Activated naive CD4-positive, alpha-beta T cell treated with anti-CD3 and anti-CD28 coated beads, Interleukin-2, amount 50 U/mL, for 16 hours (primary cell): ENCODE measurements around the gene RUNX2.

Experiments used
- DNase-seq: peaks from one replicate; pipeline ENCODE4 v3.0.0-alpha.2; 2020

The RUNX2 gene

DNA sequence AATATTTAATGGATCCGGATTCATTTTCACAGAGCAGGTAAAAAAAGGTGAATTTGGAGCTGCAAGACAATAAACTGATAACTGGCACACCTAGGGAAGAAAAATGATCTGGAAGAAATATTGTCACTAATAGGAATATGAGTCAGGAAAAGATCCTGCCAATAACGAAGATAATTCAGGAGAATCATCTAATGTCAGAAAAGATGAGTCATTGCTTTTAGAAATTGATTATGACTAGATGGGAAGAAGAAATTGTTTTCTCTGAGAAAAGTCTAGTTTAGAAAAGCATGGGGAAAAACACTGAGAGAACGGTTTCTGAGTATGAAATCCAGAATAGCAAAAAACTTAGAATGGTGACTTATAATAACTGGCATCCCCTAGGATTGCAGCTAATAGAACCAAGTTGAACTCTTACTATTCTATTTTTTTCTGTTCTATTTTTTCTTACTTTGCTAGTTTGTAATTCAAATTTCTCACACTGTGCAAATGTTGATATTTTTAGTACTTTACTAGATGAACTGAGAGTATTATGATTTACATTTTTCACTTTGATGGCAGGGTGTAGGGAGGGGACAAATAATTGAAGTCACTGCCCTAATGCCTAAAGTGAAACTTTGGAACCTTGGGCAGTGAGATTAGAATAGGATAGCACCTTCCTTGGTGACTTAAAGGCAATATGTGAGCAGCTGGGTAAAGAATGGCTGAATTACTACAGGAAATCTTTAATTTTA is 87.8 kb downstream of the RUNX2 start:
- no peak for DNase-seq

DNA sequence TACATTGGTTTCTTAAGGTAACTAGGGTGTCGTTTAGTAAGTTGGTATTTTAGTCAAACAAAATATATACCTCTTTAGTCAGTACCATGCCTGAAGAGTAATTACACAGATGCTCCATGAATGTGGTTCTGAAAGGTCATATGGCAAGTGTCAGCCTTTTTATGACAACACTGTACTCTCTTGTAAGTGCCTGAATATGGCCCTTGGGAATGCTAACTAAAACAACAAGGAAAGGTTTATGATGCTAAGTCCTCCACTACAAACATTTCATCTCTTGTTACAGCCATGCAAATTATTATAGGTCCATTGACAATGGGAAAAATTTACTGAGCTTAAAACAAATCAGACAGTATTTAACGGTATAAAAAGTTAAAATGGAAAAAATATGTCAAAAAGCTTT is 88.6 kb downstream of the RUNX2 start:
- DNase-seq: no peak

GRCh38 chr6:45417436-45417835 is 89.3 kb downstream of the RUNX2 start:
- DNase-seq: no peak

DNA sequence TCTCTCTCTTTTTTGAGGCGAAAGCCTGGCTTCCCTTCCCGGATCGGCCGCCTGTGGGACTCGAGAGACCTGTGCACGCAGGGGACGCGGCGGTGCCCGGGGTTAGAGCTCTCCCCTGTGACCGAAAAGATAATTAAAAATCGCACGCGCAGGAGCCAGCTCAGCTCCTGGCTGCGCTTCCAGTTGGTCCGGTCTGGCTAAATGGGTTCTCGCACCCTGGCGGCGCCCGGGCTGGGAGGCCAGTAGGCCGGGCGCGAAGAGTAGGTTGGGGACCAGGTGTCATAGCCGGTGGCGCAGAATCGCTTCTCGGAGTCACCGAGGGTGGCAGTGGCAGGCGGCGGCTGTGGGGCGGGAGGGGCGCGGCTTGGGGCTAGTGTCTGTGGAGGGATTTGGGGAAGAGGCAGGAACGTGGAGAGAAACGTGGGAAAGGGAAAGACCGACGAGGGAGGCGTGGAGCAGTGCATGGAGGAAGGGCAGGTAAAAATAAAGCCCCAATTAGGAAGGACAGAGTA is 91.5 kb downstream of the RUNX2 start:
- peak; percentile 55 for DNase-seq

DNA sequence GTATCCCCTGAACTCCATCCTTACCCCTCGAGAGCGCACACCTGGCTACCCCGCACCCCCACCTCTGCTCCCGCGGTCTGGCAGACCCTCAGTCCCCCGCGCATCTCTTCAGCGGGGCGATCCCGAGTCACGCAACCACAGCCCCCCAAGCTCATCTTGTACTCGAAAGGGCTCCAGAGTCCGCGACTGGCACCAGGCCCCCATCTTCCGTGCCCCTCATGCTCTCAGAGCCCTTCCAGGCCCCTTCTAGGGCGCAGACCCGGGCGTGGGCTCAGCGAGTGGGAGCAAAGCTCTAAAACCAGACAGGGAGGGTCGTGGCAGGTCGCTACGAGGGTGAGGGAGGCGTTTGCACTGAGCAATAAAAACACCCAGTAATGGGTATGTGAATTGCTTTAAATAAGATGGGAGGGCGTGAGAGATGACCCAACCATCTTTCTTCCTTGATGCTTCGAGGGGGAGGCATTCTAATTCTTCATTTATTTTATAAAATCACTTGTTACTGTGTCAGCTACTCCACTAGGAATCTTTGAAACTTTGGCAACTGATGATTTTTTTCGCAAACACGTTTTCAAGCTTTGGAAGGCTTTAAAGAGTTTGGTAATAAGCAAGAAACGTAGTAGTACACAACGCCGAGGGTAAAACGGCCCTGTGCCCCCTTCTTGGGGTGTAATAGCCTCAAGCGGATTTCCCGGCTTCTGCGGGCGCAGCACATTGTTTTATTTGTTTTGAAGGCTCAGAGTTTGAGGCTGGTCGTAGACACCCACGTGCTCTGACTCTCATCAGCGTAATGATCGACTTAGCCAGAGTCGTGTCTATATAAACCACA is 92.2 kb downstream of the RUNX2 start:
- DNase-seq: peak; percentile 49

DNA sequence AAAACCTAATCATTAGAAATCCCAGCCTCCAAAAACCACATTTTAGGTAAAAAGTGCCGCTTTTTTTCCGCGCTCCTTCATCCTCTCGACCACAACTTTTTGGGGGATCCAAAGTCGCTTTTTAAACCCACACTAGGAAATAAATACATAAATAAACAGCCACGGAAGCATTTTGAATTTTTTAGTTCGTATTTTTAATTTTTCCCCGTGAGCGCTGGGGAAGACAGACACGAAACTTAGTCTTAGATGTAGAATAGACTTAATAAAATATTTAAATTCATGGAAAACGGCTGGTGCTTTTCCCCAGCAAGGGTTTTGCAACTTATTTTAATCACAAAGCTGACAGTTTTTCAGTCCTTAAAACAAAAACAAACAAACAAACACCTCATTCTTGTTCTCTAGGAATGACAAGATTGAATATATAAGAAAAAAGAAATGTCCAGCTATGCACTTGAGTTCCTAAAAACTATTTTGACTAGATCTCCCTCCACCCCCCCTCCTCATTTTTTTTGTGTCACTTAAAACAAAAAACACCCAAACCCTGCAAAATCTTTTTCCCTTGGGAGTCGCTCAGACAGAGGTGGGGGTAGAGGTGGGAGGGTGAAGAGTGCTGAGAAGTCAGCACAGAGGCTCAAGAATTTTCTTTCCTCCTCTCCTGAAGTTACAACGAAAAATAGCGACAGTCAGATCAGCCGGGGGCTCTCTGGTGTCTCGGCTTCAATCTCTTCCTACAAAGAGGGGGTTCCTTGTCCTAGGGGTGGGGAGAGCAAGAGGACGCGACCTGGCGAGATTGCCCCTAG is 93.0 kb downstream of the RUNX2 start:
- no peak for DNase-seq

GRCh38 chr6:45421709-45422502 is 93.8 kb downstream of the RUNX2 start:
- peak; percentile 41 for DNase-seq

DNA sequence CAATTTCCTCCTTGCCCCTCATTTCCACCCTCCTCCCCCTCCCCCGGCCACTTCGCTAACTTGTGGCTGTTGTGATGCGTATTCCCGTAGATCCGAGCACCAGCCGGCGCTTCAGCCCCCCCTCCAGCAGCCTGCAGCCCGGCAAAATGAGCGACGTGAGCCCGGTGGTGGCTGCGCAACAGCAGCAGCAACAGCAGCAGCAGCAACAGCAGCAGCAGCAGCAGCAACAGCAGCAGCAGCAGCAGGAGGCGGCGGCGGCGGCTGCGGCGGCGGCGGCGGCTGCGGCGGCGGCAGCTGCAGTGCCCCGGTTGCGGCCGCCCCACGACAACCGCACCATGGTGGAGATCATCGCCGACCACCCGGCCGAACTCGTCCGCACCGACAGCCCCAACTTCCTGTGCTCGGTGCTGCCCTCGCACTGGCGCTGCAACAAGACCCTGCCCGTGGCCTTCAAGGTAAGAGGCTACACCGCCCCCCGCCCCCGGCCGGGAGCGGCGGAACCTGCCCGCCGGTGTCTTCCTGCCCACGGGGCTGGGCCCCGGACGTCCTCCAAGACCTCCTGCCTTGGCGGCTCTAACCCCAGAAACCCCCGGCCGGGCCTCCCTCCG is 94.5 kb downstream of the RUNX2 start:
- peak; percentile 48 for DNase-seq

DNA sequence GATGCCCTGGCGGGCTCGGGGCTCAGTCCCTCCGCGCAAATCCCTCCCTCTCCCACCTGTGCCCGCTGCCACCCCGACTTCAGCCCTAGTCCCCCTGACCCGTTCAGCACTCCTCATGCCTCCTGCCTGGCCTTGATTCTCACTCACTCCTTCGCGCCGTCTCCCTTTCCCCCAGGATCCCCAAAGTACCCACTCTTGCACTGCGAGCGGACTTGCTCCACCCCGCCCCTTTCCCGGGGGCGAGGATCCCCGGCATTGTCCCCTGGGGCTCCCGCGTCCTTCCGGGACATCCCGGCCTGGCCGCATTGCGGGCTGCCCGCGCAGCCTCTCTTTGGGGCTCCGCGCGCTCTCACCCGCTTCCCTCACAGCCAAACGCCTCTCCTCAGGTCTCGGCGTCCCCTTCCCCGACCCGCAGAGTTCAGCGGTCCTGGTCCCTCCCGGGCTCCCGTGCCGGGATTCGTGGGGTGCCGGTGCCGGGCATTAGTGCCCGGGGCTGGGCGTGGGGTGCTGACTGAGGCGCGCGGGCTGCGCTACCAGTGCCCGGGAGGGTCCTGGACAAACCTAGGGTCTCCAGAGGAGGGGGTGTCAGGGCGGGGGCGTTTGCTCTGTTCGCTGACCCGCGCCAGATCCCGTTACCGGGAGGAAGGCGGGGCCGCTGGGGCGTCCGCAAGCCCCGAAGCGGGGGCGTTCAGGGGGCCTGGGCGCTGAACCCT is 95.1 kb downstream of the RUNX2 start:
- peak; percentile 25 for DNase-seq

GRCh38 chr6:45423824-45424450 is 95.8 kb downstream of the RUNX2 start:
- DNase-seq: no peak

DNA sequence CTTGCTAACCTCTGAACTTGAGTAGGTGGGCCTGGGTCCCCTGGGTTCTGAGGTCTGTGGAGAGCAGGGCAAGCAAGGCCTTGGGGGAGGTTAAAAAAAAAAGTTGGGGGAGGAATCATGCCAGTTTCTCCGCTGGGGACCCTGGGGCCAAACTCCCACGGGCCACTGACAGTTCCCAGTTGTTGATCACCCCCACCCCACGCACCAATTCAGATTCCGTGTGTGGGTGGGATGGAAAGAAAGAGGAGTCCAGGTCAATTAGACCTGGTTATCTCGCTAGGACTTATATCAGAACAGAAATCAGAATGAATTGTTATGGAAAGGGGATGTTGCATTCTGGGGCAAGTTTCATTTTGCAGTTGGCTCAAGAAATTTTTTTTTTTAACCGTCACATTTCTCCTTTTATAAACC is 96.3 kb downstream of the RUNX2 start:
- no peak for DNase-seq

GRCh38 chr6:45426251-45426650 is 98.1 kb downstream of the RUNX2 start:
- no peak for DNase-seq

DNA sequence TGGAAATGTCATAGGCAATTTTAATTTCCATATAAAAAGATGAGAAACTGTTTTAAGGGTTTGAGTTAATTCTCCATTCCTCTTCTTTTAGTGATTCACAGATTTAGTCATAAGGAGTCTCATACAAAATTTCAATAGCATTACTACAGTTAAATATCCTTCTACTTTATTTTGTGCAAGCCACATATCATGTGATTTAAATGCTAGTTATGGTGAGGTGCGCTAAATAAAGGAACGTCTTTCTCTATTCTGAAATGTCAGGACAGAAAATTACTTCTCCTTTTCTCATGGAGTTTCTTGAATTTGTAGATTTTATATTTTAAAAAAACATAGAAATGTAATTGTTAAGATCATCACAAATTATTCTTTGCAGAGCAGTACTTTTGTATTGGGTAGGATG is 99.6 kb downstream of the RUNX2 start:
- no peak for DNase-seq

- no peak for DNase-seq
Measured at GRCh38 chr6:45428727-45429126, 100.6 kb downstream of the RUNX2 start.

DNA sequence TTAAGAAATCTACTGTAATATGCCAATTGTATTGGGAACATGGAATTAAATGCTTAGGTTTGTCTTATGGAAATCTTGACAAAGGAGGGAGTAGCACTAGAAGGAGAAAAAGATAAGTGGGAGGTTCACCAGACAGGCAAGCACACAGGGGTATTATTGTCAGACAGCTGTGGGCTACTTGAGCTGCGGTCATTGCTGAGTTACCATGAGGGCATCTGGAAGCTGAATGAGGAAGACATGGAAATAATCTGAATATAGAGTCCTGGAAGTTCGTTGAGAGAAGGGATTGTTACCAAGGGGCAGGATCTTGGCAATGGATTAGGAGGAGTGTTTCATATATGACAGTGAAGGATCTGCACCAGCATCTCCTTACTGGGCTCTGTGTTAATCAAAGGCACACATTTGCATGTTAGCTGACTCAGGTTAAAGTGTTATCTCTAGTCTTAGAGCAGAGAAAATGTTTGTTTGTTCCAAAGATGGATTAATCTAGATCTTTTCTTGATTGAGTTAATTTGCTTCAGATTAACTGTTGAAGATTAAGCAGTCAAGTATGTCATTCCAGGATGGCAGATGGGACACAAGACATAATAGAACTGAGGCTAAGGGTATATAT is 102.6 kb downstream of the RUNX2 start:
- DNase-seq: no peak

- DNase-seq: no peak
Measured at GRCh38 chr6:45431317-45432065, 103.4 kb downstream of the RUNX2 start.

- DNase-seq: no peak
Measured at GRCh38 chr6:45432977-45433376, 104.8 kb downstream of the RUNX2 start.

DNA sequence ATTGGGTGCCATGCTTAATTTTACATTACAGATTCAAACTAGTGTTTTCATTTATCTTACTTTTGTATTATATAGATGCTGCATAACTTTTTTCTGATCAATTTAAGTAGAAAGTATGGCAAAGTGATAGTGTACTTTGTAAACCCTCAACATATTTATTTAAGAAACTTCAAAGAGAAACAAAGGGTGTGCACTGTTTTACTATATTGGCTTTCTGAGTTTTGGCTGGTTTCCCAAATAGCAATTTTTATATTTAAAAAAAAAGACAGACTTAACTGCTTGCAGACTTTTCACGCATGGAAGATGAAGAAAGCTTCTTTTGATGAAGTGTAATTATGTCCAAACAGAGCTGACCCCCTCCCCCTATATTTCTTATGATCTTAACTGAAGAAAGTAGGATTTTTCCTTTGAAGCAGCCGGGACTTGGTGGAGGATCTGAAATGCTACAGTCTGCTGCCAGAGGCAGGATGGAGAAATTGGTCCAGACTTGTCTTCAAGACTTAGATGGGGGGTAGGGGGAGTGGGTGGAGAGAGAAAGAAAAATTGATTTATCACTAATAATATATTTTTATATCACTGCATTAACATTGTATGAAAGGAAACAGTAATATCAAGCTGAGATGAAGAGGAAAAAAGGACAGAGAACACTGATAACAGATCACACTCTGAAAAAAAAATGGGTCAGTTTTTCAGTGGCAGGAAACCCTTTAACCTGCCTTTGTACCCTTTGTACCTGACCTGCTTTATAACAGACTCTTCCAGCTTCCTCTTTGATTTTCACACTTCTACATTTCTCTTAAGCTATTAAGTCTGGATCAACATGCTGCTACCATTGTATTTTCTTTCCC is 105.6 kb downstream of the RUNX2 start:
- no peak for DNase-seq

DNA sequence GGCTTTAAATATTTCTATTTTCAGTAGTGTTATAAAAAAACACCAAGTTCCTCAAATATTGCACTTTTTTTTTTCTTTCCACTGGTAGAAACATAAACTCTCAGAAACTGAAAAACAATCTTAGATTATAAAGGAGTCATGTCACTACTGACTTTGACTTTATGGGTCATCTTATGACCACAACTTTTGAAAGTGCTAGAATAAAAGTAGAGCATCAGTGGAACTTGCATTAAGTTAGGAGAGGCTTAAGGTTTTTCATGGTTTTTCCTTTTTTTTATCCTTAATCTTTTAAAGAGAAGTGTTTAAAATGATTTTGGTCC is 106.2 kb downstream of the RUNX2 start:
- DNase-seq: no peak
